Upper lobe of right lung (tissue), 1 donor: ENCODE measurements around the gene EEF2K. TPM values are rescaled to one million over a fixed set of nuclear protein-coding genes. Genes with fewer than 3 reads are reported as not detected.

Experiments used
- ATAC-seq: fragments of 200-7000 bp; cut with Tn5 transposase; one replicate; pipeline ENCODE4 v1.9.1; 2020; ENCODE audit warnings: mild to moderate bottlenecking, moderate library complexity
- DNase-seq: peaks from one replicate; pipeline ENCODE4 v3.0.0-alpha.2; 2020
- H3K27ac ChIP-seq: fragments of 200-600 bp; one replicate; pipeline ENCODE4 v1.8.0; 2022
- H3K27me3 ChIP-seq: fragments of 200-600 bp; one replicate; pipeline ENCODE4 v1.8.0; 2022; ENCODE audit warnings: mild to moderate bottlenecking
- H3K36me3 ChIP-seq: fragments of 200-600 bp; one replicate; pipeline ENCODE4 v1.8.0; 2022
- H3K4me1 ChIP-seq: fragments of 200-600 bp; one replicate; pipeline ENCODE4 v1.8.0; 2022
- H3K4me3 ChIP-seq: fragments of 200-600 bp; one replicate; pipeline ENCODE4 v1.8.0; 2022; ENCODE audit warnings: mild to moderate bottlenecking
- H3K9me3 ChIP-seq: fragments of 200-600 bp; one replicate; pipeline ENCODE4 v1.8.0; 2022
- intact Hi-C: fragments of 100-400 bp; cut with DNase I; formaldehyde crosslinking; loops from one replicate; pipeline ENCODE4 v1.11.0; 2022
- total RNA-seq: library from RNA; stranded (reverse); fragmentation: NEBNext Ultra II Directional; extraction: Animal tissue kit (Norgen Biotek cat#: 25700); gene quantifications from one replicate; pipeline ENCODE4 v1.2.1, GENCODE V29; 2021
- TF ChIP-seq, protein P1 (sequence below): fragments of 200-600 bp; IDR thresholded peaks from one replicate; pipeline ENCODE4 v1.8.0; 2022; ENCODE audit warnings: antibody characterized with exemption
- donor health status: DM: no; HTN: yes; CAD: no; lungs with severe emphysema.

The EEF2K gene
- total RNA-seq, 1 donor from 2014 or later: 34.9 TPM

DNA sequence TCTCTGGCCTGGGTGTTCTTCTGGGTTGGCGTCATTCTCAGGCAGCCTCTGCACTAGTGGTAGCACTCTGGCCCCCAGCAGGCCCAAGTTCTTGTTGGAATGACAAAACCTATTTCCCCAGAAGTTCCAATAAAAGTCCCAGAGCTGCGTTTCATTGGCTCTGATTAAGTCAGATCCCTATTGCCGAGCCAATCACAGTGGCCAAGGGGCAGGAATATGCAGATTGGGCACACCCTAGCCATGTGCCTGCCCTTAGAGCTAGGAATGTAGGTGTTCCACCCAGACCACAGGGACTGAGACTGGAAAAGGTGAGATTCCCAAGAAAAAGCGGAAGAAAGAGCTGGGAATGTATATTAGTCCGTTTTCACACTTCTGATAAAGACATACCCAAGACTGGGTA lies 46.2 kb downstream of the EEF2K start:
- no peaks in the 10 kb centered on the region for H3K4me1 ChIP-seq
- no peak overlapping the region for H3K27ac ChIP-seq
- H3K4me3 ChIP-seq: no peak overlapping the region
- no peak for ATAC-seq
- peaks cover 95% of the 10 kb centered on the region for H3K36me3 ChIP-seq
- intact Hi-C loops: no loop called here
- H3K9me3 ChIP-seq: no peaks in the 10 kb centered on the region
- no peak for DNase-seq
- H3K27me3 ChIP-seq: no peaks in the 10 kb centered on the region
- TF ChIP-seq, protein P1, sequence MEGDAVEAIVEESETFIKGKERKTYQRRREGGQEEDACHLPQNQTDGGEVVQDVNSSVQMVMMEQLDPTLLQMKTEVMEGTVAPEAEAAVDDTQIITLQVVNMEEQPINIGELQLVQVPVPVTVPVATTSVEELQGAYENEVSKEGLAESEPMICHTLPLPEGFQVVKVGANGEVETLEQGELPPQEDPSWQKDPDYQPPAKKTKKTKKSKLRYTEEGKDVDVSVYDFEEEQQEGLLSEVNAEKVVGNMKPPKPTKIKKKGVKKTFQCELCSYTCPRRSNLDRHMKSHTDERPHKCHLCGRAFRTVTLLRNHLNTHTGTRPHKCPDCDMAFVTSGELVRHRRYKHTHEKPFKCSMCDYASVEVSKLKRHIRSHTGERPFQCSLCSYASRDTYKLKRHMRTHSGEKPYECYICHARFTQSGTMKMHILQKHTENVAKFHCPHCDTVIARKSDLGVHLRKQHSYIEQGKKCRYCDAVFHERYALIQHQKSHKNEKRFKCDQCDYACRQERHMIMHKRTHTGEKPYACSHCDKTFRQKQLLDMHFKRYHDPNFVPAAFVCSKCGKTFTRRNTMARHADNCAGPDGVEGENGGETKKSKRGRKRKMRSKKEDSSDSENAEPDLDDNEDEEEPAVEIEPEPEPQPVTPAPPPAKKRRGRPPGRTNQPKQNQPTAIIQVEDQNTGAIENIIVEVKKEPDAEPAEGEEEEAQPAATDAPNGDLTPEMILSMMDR: no peak

- no peaks in the 10 kb centered on the region for H3K4me1 ChIP-seq
- no peak overlapping the region for H3K27ac ChIP-seq
- H3K36me3 ChIP-seq: peaks cover 95% of the 10 kb centered on the region
- TF ChIP-seq, protein P1: no peak
- no peak for DNase-seq
- no peaks in the 10 kb centered on the region for H3K27me3 ChIP-seq
- intact Hi-C loops: no loop called here
- no peak for ATAC-seq
- H3K4me3 ChIP-seq: no peak overlapping the region
- H3K9me3 ChIP-seq: no peaks in the 10 kb centered on the region
Observed at GRCh38 chr16:22253272-22253671, 47.2 kb downstream of the EEF2K start.

DNA sequence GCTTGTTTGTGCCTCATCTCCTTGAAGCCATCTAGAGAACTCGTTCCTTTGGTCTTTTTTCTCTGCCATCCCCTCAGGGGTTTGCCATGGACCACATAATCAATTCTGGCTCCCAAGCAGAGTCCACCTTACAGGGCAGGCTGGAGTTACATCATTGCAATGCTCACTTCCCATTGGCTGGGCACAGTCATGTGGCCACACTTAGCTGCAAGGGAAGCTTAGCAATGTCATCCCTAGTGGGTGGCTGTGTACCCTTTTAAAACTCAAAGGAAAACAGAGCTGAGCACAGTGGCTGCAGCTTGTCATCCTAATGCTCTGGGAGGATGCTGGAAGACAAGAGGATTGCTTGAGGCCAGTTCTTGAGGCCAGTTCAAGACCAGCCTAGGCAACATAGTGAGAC lies 49.3 kb downstream of the EEF2K start:
- no peaks in the 10 kb centered on the region for H3K9me3 ChIP-seq
- no peak overlapping the region for H3K27ac ChIP-seq
- H3K4me1 ChIP-seq: no peaks in the 10 kb centered on the region
- no peak overlapping the region for H3K4me3 ChIP-seq
- intact Hi-C loops: no loop called here
- DNase-seq (no peak), ATAC-seq (no peak)
- H3K27me3 ChIP-seq: no peaks in the 10 kb centered on the region
- peaks cover 97% of the 10 kb centered on the region for H3K36me3 ChIP-seq
- TF ChIP-seq, protein P1: no peak

- no peaks in the 10 kb centered on the region for H3K27me3 ChIP-seq
- ATAC-seq (no peak), DNase-seq (no peak)
- no peaks in the 10 kb centered on the region for H3K4me1 ChIP-seq
- no peaks in the 10 kb centered on the region for H3K9me3 ChIP-seq
- peaks cover 97% of the 10 kb centered on the region for H3K36me3 ChIP-seq
- intact Hi-C loops: no loop called here
- H3K4me3 ChIP-seq: no peak overlapping the region
- TF ChIP-seq, protein P1: no peak
- no peak overlapping the region for H3K27ac ChIP-seq
Observed at GRCh38 chr16:22257440-22257839, 51.4 kb downstream of the EEF2K start.

GRCh38 chr16:22260490-22260889 lies 54.4 kb downstream of the EEF2K start:
- DNase-seq (no peak), ATAC-seq (no peak)
- Histone ChIP-seq H3K9me3 (no peaks in the 10 kb centered on the region), H3K36me3 (peaks cover 98% of the 10 kb centered on the region), H3K4me1 (no peaks in the 10 kb centered on the region), H3K27ac (no peak overlapping the region), H3K4me3 (no peak overlapping the region), H3K27me3 (no peaks in the 10 kb centered on the region)
- intact Hi-C loops: no loop called here
- TF ChIP-seq, protein P1: no peak

GRCh38 chr16:22262460-22262859 lies 56.4 kb downstream of the EEF2K start:
- TF ChIP-seq, protein P1: no peak
- Histone ChIP-seq H3K9me3 (no peaks in the 10 kb centered on the region), H3K27ac (no peak overlapping the region), H3K4me1 (no peaks in the 10 kb centered on the region), H3K27me3 (no peaks in the 10 kb centered on the region), H3K4me3 (no peak overlapping the region), H3K36me3 (peaks cover 99% of the 10 kb centered on the region)
- DNase-seq: no peak
- intact Hi-C loops: no loop called here
- no peak for ATAC-seq
